ENCODE data around the gene BACH2. TPM values are rescaled to one million over a fixed set of nuclear protein-coding genes. Genes with fewer than 3 reads are reported as not detected.

BACH2 gene
- total and polyA plus RNA-seq, 9 of the 15 experiments (the other 6 are each of a cell fraction or from before 2014, with no cell fraction given): 0.06 to 3.1 (median 0.59) TPM

DNA sequence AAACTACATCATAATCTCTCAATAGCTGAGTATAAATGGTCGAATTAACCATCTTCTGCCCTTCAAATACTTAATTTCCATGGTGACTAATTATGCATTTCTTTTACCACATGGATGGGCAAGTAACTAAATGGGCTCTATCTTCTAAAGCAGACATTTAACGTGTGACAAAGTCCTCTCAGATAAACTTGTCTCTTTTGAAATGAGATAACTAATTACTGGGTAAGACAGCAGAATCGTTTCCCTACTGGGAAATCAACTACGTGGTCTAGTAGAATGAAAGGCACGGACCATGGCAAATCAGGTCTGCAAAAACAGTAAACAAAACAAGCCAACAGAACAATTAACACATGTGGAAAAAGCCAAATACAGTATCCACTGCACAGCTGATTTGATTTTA, 137.7 kb downstream of the BACH2 start (continued):
- TF ChIP-seq, protein P1, sequence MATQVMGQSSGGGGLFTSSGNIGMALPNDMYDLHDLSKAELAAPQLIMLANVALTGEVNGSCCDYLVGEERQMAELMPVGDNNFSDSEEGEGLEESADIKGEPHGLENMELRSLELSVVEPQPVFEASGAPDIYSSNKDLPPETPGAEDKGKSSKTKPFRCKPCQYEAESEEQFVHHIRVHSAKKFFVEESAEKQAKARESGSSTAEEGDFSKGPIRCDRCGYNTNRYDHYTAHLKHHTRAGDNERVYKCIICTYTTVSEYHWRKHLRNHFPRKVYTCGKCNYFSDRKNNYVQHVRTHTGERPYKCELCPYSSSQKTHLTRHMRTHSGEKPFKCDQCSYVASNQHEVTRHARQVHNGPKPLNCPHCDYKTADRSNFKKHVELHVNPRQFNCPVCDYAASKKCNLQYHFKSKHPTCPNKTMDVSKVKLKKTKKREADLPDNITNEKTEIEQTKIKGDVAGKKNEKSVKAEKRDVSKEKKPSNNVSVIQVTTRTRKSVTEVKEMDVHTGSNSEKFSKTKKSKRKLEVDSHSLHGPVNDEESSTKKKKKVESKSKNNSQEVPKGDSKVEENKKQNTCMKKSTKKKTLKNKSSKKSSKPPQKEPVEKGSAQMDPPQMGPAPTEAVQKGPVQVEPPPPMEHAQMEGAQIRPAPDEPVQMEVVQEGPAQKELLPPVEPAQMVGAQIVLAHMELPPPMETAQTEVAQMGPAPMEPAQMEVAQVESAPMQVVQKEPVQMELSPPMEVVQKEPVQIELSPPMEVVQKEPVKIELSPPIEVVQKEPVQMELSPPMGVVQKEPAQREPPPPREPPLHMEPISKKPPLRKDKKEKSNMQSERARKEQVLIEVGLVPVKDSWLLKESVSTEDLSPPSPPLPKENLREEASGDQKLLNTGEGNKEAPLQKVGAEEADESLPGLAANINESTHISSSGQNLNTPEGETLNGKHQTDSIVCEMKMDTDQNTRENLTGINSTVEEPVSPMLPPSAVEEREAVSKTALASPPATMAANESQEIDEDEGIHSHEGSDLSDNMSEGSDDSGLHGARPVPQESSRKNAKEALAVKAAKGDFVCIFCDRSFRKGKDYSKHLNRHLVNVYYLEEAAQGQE (IDR thresholded peaks at IDR 0.05; ENCODE audit: borderline replicate concordance): no peak
- TF ChIP-seq, protein P1 (CRISPR knock-in tag; IDR thresholded peaks at IDR 0.05; ENCODE audit: low read depth): no peak
- TF ChIP-seq SOX6 (IDR thresholded peaks at IDR 0.05) (0 out of 2 replicates have a peak, but pooled peaks have one; percentile 9), ZBTB7A (IDR thresholded peaks at IDR 0.05; ENCODE audit: borderline replicate concordance, control insufficient read depth, low read depth, low read length) (no peak), SREBF2 (CRISPR knock-in tag; IDR thresholded peaks at IDR 0.05) (no peak), RFX1 (IDR thresholded peaks at IDR 0.05) (no peak; the same call in 1 of the 2 replicates), MEIS2 (IDR thresholded peaks at IDR 0.05; ENCODE audit: partially characterized antibody) (peak; percentile 18), ESRRA (IDR thresholded peaks at IDR 0.05; ENCODE audit: borderline replicate concordance, low read depth) (no peak), TEAD4 (IDR thresholded peaks at IDR 0.05; ENCODE audit: low read length) (peak; percentile 63), TEAD4 (CRISPR knock-in tag; IDR thresholded peaks at IDR 0.05; ENCODE audit: borderline replicate concordance) (no peak), NR2C1 (IDR thresholded peaks at IDR 0.05) (no peak), NR2C1 (tag; IDR thresholded peaks at IDR 0.05) (no peak)
- TF ChIP-seq, protein P2, sequence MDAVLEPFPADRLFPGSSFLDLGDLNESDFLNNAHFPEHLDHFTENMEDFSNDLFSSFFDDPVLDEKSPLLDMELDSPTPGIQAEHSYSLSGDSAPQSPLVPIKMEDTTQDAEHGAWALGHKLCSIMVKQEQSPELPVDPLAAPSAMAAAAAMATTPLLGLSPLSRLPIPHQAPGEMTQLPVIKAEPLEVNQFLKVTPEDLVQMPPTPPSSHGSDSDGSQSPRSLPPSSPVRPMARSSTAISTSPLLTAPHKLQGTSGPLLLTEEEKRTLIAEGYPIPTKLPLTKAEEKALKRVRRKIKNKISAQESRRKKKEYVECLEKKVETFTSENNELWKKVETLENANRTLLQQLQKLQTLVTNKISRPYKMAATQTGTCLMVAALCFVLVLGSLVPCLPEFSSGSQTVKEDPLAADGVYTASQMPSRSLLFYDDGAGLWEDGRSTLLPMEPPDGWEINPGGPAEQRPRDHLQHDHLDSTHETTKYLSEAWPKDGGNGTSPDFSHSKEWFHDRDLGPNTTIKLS (IDR thresholded peaks at IDR 0.05; ENCODE audit: borderline replicate concordance, low read depth): no peak
- TF ChIP-seq, protein P3, sequence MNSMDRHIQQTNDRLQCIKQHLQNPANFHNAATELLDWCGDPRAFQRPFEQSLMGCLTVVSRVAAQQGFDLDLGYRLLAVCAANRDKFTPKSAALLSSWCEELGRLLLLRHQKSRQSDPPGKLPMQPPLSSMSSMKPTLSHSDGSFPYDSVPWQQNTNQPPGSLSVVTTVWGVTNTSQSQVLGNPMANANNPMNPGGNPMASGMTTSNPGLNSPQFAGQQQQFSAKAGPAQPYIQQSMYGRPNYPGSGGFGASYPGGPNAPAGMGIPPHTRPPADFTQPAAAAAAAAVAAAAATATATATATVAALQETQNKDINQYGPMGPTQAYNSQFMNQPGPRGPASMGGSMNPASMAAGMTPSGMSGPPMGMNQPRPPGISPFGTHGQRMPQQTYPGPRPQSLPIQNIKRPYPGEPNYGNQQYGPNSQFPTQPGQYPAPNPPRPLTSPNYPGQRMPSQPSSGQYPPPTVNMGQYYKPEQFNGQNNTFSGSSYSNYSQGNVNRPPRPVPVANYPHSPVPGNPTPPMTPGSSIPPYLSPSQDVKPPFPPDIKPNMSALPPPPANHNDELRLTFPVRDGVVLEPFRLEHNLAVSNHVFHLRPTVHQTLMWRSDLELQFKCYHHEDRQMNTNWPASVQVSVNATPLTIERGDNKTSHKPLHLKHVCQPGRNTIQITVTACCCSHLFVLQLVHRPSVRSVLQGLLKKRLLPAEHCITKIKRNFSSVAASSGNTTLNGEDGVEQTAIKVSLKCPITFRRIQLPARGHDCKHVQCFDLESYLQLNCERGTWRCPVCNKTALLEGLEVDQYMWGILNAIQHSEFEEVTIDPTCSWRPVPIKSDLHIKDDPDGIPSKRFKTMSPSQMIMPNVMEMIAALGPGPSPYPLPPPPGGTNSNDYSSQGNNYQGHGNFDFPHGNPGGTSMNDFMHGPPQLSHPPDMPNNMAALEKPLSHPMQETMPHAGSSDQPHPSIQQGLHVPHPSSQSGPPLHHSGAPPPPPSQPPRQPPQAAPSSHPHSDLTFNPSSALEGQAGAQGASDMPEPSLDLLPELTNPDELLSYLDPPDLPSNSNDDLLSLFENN (IDR thresholded peaks at IDR 0.05; ENCODE audit: low read depth in 2 of 2, low read length in 2 of 2): no peak

Measured in K562 (cell line).